Small intestine (tissue), 7 donors: ENCODE results near the gene COL4A2. TPM values are rescaled to one million over a fixed set of nuclear protein-coding genes. Genes with fewer than 3 reads are reported as not detected.
A peak's percentile ranks its signal among the peaks of the same experiment; 100 is the strongest.

Experiments used
- DNase-seq, 2 donors: peaks; one replicate each; pipeline versions ENCODE4 v3.0.0 to v3.0.0-alpha.2; 2013
- FAIRE-seq: peaks from 2 replicates; lab custom pipeline; 2012; peaks lifted over from hg19 to GRCh38; lab: Jason Lieb, UNC
- H3K27ac ChIP-seq, 3 donors: one replicate each; pipeline ENCODE4 v1.5.1; 2013; ENCODE audit warnings: low read length in 2 of 3, mild to moderate bottlenecking in 2 of 3, control low read depth in 1 of 3, inconsistent platforms in 1 of 3, low read depth in 1 of 3, moderate library complexity in 1 of 3
- H3K27me3 ChIP-seq, 3 donors: one replicate each; pipeline ENCODE4 v1.6.1; 2013; ENCODE audit warnings: low read length in 3 of 3, inconsistent platforms in 1 of 3; ENCODE audit not compliant: control insufficient read depth in 3 of 3, insufficient read depth in 3 of 3
- H3K36me3 ChIP-seq, 3 donors: one replicate each; pipeline ENCODE4 v1.6.1; 2013; ENCODE audit warnings: low read length in 3 of 3, inconsistent platforms in 1 of 3, low read depth in 1 of 3, mild to moderate bottlenecking in 1 of 3, moderate library complexity in 1 of 3; ENCODE audit not compliant: control insufficient read depth in 3 of 3, insufficient read depth in 2 of 3
- H3K4me1 ChIP-seq, 3 donors: one replicate each; pipeline ENCODE4 v1.6.1; 2013; ENCODE audit warnings: low read length in 2 of 3, inconsistent platforms in 1 of 3, low read depth in 1 of 3, mild to moderate bottlenecking in 1 of 3, moderate library complexity in 1 of 3; ENCODE audit not compliant: control insufficient read depth in 3 of 3, insufficient read depth in 2 of 3
- H3K4me3 ChIP-seq, 3 donors: one replicate each; pipeline ENCODE4 v1.5.1; 2013; ENCODE audit warnings: low read length in 3 of 3, control low read depth in 1 of 3, inconsistent platforms in 1 of 3, low read depth in 1 of 3, mild to moderate bottlenecking in 1 of 3, moderate library complexity in 1 of 3
- H3K9me3 ChIP-seq, 2 donors: one replicate each; pipeline ENCODE4 v1.6.1; 2013; ENCODE audit warnings: low read depth in 1 of 2, low read length in 1 of 2; ENCODE audit not compliant: control insufficient read depth in 2 of 2, insufficient read depth in 1 of 2
- WGBS, 3 donors: extraction: QIAGEN DNeasy Blood & Tissue Kit; methylation state at CpG; one replicate each; pipeline ENCODE4 v1.1.7; 2013; 5-methylcytosine and 5-hydroxymethylcytosine counted together
- polyA plus RNA-seq, 4 donors: library from polyadenylated mRNA; stranded (reverse) in 3 of 4; unstranded in 1 of 4; fragments of 200-250 nt in 3 of 4; fragments of 120-200 nt in 1 of 4; gene quantifications; one replicate each; pipeline versions ENCODE4 v1.2.1 to v1.2.3, GENCODE V29; 2013
- donor health status: healthy with polysubstance abuse.
- donor health status: control.
- donor health status: control.
- donor health status: Bipolar disorder and iron deficiency.
- donor health status: healthy.

The COL4A2 gene
- polyA plus RNA-seq, 4 donors = 42.3 to 120 (median 64.6) TPM

GRCh38 chr13:110424569-110425443 is 117.7 kb downstream of the COL4A2 start:
- DNase-seq (no peak), FAIRE-seq (no peak)
- H3K4me3 ChIP-seq = no peak overlapping the region
- H3K27ac ChIP-seq = peak overlapping the region in 1 of 3 donors; percentile 36
- no peaks in the 10 kb centered on the region for H3K4me1 ChIP-seq
- peaks cover 0 to 3% (median 0%) of the 10 kb centered on the region in 3 donors for H3K27me3 ChIP-seq
- peaks cover 0 to 16% (median 0%) of the 10 kb centered on the region in 3 donors for H3K36me3 ChIP-seq
- no peaks in the 10 kb centered on the region for H3K9me3 ChIP-seq
- WGBS, 3 donors = 75 to 79% (median 77%) methylated on average over 26 of the region's 26 CpGs

DNA sequence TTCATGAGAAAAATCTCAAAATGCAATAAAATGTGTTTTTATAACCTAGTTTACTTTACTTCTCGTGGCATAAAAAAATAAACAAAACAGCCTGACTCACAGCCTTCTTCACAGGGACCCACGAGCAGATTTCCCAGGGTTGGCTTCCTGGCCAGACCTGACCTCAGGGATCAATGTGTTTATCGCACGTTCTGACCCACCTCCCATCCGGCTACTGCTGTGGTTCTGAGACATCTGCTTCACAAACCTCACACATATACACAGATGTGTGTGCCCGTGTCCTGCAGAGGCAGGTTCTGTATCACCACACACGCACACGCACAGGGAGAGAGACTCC is 118.3 kb downstream of the COL4A2 start:
- 69 to 78% (median 71%) methylated on average over 8 of the region's 8 CpGs for WGBS, 3 donors
- H3K27ac ChIP-seq = no peak overlapping the region
- H3K4me1 ChIP-seq = no peaks in the 10 kb centered on the region
- no peak for DNase-seq
- H3K4me3 ChIP-seq = no peak overlapping the region
- H3K27me3 ChIP-seq = no peaks in the 10 kb centered on the region
- peaks cover 0 to 15% (median 0%) of the 10 kb centered on the region in 3 donors for H3K36me3 ChIP-seq
- FAIRE-seq = no peak
- no peaks in the 10 kb centered on the region for H3K9me3 ChIP-seq

DNA sequence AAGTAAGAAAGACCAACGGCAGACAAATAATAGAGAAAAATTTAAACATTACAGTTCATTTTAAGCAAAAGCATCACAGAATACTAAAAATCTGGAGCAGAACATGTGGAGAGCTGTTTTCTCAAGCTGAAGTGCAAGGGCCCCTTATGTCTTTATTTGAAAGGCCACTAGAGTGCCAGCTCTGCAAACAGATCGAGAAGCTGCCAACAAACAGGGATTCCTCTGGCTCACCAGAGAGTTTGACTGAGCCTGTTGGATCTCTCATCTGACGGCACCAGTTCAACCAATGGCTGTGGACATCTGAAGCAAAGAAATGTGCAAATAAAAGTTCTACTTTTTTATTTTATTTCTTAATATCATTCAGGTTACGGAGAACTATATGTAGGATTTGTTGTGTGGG is 119.7 kb downstream of the COL4A2 start:
- no peaks in the 10 kb centered on the region for H3K9me3 ChIP-seq
- no peaks in the 10 kb centered on the region for H3K27me3 ChIP-seq
- WGBS, 3 donors = 79 to 86% (median 81%) methylated on average over 4 of the region's 4 CpGs
- DNase-seq (no peak), FAIRE-seq (no peak)
- peaks cover 0 to 26% (median 0%) of the 10 kb centered on the region in 3 donors for H3K36me3 ChIP-seq
- no peak overlapping the region for H3K4me3 ChIP-seq
- H3K27ac ChIP-seq = no peak overlapping the region
- no peaks in the 10 kb centered on the region for H3K4me1 ChIP-seq

DNA sequence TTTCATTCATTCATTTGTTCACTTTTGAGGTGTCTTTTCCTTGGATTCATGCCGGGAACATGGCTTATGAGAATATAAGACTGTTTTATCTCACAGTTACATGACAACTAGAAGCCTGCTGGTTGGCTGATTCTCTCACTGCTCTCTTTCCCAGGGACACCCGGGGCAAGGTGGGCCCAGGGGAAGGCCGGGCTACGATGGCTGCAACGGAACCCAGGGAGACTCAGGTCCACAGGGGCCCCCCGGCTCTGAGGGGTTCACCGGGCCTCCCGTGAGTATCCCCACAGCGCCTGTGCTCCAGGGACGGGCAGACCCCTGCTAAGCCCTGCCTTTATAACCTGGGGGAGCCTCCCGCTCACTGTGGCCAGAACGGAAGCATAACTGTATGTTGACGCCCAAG is 121.2 kb downstream of the COL4A2 start:
- no peak for FAIRE-seq

GRCh38 chr13:110430391-110431336 is 123.6 kb downstream of the COL4A2 start:
- 87 to 93% (median 92%) methylated on average over 13 of the region's 13 CpGs for WGBS, 3 donors
- Histone ChIP-seq H3K36me3 (peaks cover 0 to 39% (median 0%) of the 10 kb centered on the region in 3 donors), H3K27me3 (no peaks in the 10 kb centered on the region), H3K4me1 (no peaks in the 10 kb centered on the region), H3K9me3 (no peaks in the 10 kb centered on the region), H3K4me3 (no peak overlapping the region), H3K27ac (no peak overlapping the region)
- peak in 1 of 2 donors; percentile 12 for DNase-seq
- no peak for FAIRE-seq

More for the DNA sequence above, 121.2 kb downstream of the COL4A2 start:
- H3K27ac ChIP-seq = no peak overlapping the region
- no peaks in the 10 kb centered on the region for H3K27me3 ChIP-seq
- H3K9me3 ChIP-seq = no peaks in the 10 kb centered on the region
- H3K4me1 ChIP-seq = no peaks in the 10 kb centered on the region
- peaks cover 0 to 35% (median 0%) of the 10 kb centered on the region in 3 donors for H3K36me3 ChIP-seq
- DNase-seq = no peak
- 87 to 92% (median 91%) methylated on average over 13 of the region's 13 CpGs for WGBS, 3 donors
- no peak overlapping the region for H3K4me3 ChIP-seq

- H3K27me3 ChIP-seq = no peaks in the 10 kb centered on the region
- no peak overlapping the region for H3K4me3 ChIP-seq
- H3K36me3 ChIP-seq = peaks cover 0 to 37% (median 0%) of the 10 kb centered on the region in 3 donors
- H3K27ac ChIP-seq = no peak overlapping the region
- H3K4me1 ChIP-seq = no peaks in the 10 kb centered on the region
- H3K9me3 ChIP-seq = no peaks in the 10 kb centered on the region
- DNase-seq (no peak), FAIRE-seq (no peak)
- 72 to 83% (median 79%) methylated on average over 13 of the region's 13 CpGs for WGBS, 3 donors
These were observed 124.6 kb downstream of the COL4A2 start for GRCh38 chr13:110431425-110432294.

DNA sequence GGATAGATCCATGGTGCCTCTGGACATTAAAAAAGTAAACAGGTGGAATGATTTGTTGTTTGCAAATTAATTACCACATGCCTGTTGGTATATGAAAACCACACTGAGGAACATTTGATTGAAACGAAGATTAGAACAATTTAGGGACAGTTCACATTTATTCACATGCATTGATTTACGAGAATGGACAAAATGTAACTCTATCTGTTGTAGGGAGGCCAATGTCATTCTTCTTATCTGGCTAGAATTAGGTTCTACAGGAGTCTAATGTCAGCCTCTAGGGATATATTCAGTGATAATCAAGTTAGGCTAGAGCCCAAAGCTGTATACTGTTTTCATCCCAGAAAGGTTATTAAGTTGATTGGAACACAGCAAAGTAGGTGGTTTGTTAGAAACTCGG is 125.4 kb downstream of the COL4A2 start:
- WGBS, 3 donors = 79 to 86% (median 80%) methylated on average over 3 of the region's 3 CpGs
- FAIRE-seq (no peak), DNase-seq (no peak)
- Histone ChIP-seq H3K9me3 (no peaks in the 10 kb centered on the region), H3K4me1 (no peaks in the 10 kb centered on the region), H3K36me3 (peaks cover 0 to 44% (median 2%) of the 10 kb centered on the region in 3 donors), H3K27ac (peak overlapping the region in 1 of 3 donors; percentile 43), H3K4me3 (no peak overlapping the region), H3K27me3 (no peaks in the 10 kb centered on the region)
